Stimulated activated CD4-positive, alpha-beta T cell treated with anti-CD3 and anti-CD28 coated beads, Interleukin-2, amount 100 ng/mL, for 48 hours (primary cell): Measurements from ENCODE around the gene LCK.
"Not testable (repeated sequence)": the region's sequence is repeated elsewhere in the genome, so short reads cannot be mapped to it uniquely, and the experiment has no call there.

Experiments
- DNase-seq, 2 donors: peaks; one replicate each; pipeline ENCODE4 v3.0.0-alpha.2; 2020

The LCK gene

GRCh38 chr1:32240140-32240951 is 10.7 kb upstream of the LCK start:
- DNase-seq, result peak in 1 of 2 donors; percentile 35

- DNase-seq, result no peak
Observed at GRCh38 chr1:32241001-32241763, 9.9 kb upstream of the LCK start.

- no peak for DNase-seq
Observed at GRCh38 chr1:32242341-32242851, 8.7 kb upstream of the LCK start.

GRCh38 chr1:32246888-32247273 is 4.2 kb upstream of the LCK start, which contains the start of gene FAM167B:
Gene FAM167B, plus strand, starts transcription at chr1:32247222. Its CDS starts 200 bp downstream, at chr1:32247422.
- DNase-seq, result no peak

GRCh38 chr1:32247452-32247851 is 3.6 kb upstream of the LCK start:
- DNase-seq, result no peak

- peak; percentile 86 to 87 for DNase-seq
Observed at GRCh38 chr1:32247983-32248889, 2.8 kb upstream of the LCK start.

- DNase-seq, result peak; percentile 60 to 63
Observed at GRCh38 chr1:32249831-32250525, 1.1 kb upstream of the LCK start.

GRCh38 chr1:32255072-32256071 is 4.3 kb downstream of the LCK start:
- DNase-seq, result no peak

GRCh38 chr1:32256473-32257226 is 5.6 kb downstream of the LCK start:
- DNase-seq, result no peak

GRCh38 chr1:32257227-32257508 is 6.1 kb downstream of the LCK start:
- DNase-seq, result no peak

GRCh38 chr1:32263236-32263593 is 12.2 kb downstream of the LCK start:
- DNase-seq, result not testable (repeated sequence)

- no peak for DNase-seq
Observed at GRCh38 chr1:32263744-32264143, 12.7 kb downstream of the LCK start.

- DNase-seq, result no peak
Observed at GRCh38 chr1:32265846-32266245, 14.8 kb downstream of the LCK start.

- DNase-seq, result no peak
Observed at GRCh38 chr1:32266921-32267591, 16.0 kb downstream of the LCK start.

GRCh38 chr1:32269744-32270143 is 18.7 kb downstream of the LCK start:
- DNase-seq, result no peak

- no peak for DNase-seq
Observed at GRCh38 chr1:32272557-32273390, 21.7 kb downstream of the LCK start.

GRCh38 chr1:32273391-32274208 is 22.5 kb downstream of the LCK start:
- DNase-seq, result peak; percentile 55 to 61
